Stimulated activated CD8-positive, alpha-beta memory T cell treated with anti-CD3 and anti-CD28 coated beads, Interleukin-12 subunit alpha, Interleukin-12 subunit beta, amount 100 ng/mL, for 24 hours (primary cell): ENCODE data around the gene RORC.
"Not testable (repeated sequence)": the region's sequence is repeated elsewhere in the genome, so short reads cannot be mapped to it uniquely, and the experiment has no call there.

Experiments
- DNase-seq: peaks from one replicate; pipeline ENCODE4 v3.0.0-alpha.2; 2020; ENCODE audit errors: extremely low read depth

RORC gene

DNA sequence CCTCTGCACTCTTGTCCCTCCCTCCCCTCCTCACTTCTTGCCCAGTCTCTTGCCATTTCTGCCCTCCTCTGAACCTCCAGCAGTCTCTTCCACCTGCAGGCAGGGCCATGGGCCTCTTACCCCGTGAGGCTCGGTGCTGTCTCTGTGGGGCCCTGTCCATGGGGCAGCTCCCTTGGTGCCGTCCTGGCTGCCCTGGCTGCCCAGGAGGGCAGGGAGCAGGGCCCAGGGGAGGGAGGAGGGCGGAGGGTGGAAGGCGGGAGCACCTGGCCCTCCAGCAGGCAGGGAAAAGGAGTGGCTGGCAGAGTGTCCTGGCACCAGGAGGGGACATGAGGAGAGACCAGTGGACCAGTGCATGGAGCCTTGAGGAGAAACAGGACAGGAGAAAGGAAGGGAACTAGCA lies at the start of gene RORC:
Gene RORC, minus strand, starts transcription at position 198 of the 400 bp plus-strand sequence. Its CDS starts 38 bp downstream, at position 160.
- DNase-seq, result no peak

DNA sequence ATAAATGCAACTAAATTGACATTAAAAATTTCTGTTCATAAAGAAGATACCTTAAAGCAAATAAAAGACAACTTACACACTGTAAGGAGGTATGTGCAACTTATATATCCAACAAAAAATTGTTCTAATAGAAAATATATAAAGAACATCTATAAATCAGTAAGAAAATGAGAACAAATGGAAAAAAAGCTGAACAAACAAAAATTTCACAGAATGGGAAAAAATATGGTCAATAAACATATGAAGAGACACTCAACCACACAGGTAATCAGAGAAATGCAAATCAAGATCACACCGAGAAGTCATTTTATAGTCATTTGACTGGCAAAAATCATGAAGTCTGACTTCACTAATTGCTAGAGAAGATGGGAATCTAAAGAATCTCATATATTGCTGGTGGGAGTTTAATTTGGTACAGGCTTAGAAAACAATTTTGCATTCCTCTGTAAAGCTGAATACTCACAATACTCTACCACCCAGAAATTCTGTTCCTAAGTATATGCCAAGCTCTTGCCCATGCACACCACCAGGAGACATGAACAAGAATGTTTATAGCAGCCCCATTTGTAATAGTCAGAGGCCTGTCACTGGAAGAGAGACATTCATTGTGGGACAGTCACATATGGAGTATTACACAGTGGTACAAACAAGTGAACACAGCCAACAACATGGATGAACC lies 44.0 kb upstream of the RORC start:
- DNase-seq, result no peak

- DNase-seq, result not testable (repeated sequence)
Observed at GRCh38 chr1:151872776-151873175, 41.2 kb upstream of the RORC start.

DNA sequence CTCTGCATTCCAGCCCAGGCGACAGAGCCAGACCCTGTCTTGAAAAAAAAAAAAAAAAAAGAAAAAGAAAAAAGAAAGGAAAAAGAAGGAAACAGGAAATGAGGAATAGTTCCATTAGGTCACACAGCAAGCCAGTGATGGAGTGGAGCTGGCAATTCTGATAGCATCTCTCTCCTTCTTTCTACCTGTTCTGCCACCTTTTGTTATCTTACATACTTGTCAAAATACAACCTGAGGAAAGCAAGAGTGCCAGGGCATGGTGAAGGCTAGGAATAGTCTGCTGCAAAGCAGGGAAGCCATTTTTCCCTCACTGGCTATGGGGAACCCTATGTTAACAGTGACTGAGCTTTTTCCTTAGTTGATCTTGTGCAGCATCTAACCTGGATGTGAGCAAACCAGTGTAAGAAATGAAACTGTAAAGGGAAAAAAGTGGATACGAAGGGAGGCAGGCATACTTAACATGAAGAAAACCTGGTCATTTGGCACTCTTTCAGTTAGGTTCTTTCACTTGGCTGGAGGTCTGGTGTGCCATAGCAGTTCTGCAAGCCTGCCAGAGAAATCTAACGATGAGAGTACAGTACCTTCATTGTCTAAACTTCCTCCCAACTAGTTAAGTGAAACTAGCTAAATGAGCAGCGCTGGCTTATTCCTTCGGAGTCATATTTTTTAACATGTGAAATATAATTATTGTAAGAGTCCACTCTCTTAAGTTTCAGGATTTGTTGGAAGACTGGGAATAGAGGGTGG lies 39.9 kb upstream of the RORC start:
- no peak for DNase-seq

GRCh38 chr1:151868486-151868885 lies 36.9 kb upstream of the RORC start:
- no peak for DNase-seq

GRCh38 chr1:151867765-151868411 lies 36.3 kb upstream of the RORC start:
- DNase-seq, result no peak

GRCh38 chr1:151867321-151867720 lies 35.7 kb upstream of the RORC start:
- DNase-seq, result no peak

- DNase-seq, result no peak
Observed at GRCh38 chr1:151864411-151864810, 32.8 kb upstream of the RORC start.

- no peak for DNase-seq
Observed at GRCh38 chr1:151862604-151863003, 31.0 kb upstream of the RORC start.

DNA sequence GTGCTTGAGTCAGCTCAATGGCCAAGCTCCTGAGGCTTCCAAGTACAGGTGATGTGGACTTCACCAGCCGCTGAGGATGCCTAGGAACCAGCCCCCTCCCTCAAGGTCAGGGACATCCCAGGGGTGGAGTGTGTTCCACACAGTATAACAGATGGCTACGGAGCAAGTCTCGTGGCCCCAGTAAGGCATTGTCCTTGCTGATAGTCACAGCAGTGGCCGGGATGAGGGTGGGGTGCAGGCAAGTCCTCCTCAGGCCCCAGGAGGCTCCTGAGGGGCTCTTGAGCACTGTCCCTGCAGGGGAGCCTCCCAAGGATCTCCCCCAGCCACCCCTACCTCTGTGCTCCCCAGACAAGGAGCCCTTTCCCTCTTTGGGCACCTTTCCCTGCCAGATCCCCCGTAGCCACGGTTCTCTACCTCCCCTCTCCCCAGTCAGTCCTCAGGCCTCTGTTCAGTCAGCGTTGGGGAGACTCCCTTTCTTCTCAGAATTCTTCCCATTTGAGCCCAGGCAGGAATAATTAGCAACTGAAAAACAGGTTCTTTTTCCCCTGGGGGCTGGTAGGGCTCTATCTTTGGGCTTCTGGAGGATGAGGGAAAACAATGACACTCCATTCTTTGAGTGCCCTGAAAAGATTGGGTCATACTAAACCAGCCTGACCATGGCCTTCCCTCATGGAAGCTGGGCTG lies 29.0 kb upstream of the RORC start:
- no peak for DNase-seq

- no peak for DNase-seq
Observed at GRCh38 chr1:151859891-151860293, 28.3 kb upstream of the RORC start.

DNA sequence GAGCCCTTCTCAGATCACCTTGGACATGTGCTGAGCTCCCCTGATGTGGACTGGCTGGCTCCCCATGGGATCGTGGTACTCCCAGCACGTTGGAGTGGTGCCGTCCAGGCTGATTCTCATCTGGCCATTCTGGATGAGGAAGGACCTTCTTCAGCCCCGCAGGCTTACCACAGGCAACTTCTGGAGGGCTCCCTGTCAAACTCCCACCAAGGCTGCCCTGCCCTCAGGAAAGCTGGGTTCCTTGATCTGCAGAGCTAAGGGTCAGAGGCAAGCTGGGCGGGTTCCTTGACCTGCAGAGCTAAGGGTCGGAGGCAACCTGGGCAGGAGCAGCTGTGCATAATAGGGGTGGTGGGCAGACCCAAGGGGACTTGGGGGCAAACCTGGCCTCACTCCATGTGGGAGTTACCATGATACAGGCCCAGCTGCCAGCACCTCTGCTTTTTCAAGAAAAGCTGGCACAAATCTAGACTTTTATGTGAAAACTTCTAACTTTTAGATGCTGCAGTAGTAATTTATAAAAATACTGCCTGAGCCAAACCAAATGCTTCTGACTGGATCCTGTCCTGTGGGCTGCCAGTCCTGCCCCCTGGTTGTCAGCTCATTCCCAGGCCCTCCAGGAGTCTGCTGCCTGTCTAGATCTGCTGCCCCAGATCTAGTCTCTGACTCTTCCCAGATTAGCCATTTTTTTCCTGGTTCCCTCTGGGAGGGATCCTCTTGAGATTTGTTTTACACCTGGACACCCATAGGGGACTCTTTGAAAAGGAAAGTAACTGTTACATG lies 27.5 kb upstream of the RORC start:
- DNase-seq, result no peak

DNA sequence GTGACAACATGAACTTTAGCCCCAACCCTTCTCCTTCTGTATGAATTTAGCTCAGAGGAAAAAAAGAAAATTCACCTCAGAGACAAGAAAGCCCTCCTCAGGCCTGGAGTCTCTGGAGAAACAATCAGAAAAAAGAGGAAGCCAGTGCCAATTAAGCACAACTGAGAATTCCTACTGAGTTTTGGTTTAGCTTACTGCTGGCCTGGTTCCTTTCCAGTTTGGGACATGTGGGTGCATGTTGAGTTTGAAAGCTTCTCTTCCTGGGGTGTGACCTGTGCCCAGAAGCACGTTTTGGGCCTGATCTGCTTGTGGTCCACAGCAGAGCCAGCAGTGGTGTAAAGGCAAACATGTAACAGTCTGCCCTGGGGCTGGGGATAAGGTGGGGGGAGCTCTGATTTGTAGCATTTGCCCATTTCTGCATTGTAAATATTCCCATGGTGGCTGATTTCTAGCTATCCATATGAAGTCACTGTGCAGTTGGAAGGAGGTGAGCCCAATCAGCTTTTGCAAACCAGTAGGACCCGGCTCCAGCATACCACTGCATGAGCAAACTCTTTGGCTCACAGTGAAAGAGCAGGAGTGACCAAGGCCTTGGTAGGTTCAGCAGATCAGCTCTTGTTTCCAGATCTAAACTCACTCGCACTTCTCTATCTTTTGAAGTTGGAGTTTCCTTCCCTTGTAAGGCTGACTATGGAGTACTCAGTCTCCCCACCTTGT lies 26.6 kb upstream of the RORC start:
- no peak for DNase-seq

GRCh38 chr1:151855933-151856332 lies 24.3 kb upstream of the RORC start:
- DNase-seq, result no peak

- DNase-seq, result not testable (repeated sequence)
Observed at GRCh38 chr1:151855516-151855915, 23.9 kb upstream of the RORC start.

- DNase-seq, result no peak
Observed at GRCh38 chr1:151854658-151855057, 23.1 kb upstream of the RORC start.

GRCh38 chr1:151853411-151853943 lies 21.9 kb upstream of the RORC start, which contains the start of gene THEM5:
THEM5 (minus strand) TSS chr1:151853712; CDS start chr1:151853565, 147 bp downstream.
- no peak for DNase-seq

DNA sequence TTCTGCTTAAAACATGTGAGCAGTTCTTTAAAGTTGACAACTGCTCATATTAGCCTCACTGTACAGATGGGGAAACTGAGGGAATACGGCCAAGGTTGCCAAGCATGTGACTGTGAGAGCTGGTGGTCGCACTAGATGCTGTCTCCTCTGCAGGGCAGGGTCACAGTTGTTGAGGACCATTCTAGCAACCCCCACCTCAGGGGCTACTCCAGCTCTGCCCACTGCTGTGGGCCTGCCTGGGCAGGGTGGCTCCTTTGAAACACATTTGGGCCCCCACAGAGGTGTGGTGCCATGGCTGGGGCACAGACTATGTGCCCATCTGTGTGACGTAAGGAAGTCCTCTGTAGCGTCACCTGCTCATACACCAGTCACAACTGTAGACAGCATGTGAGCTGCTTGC lies 21.1 kb upstream of the RORC start:
- no peak for DNase-seq

DNA sequence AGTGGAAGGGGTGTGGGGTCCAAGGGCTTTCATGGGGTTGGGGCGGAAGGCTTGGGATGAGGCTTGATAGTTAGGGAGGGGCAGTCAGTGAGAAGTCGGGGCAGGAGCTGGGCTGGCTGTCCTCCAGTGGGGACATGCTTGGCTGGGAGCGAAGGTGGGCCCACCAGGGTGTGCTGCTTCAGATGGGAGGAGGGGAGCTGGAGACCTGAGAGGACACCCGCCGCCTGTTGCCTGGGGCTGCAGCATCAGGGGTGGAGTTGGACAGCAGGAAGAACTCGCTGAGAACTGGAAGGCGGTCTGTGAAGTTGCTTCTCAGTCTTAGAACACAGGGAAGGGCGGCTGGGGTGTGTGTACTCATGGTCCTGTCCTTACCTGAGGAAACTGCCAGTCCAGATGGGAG lies 20.3 kb upstream of the RORC start:
- DNase-seq, result no peak

- DNase-seq, result no peak
Observed at GRCh38 chr1:151849871-151850270, 18.3 kb upstream of the RORC start.
